WTC11 (cell line): Measurements from ENCODE around the gene CEBPB. TPM values are rescaled to one million over a fixed set of nuclear protein-coding genes. Genes with fewer than 3 reads are reported as not detected.
A peak's percentile ranks its signal among the peaks of the same experiment; 100 is the strongest.

Experiments
- ATAC-seq: fragments of 200-7000 bp; cut with Tn5 transposase; 2 replicates; pipeline ENCODE4 v1.10.0; 2021; ENCODE audit warnings: mild to moderate bottlenecking, moderate library complexity
- CTCF ChIA-PET: fragments of 300-600 bp; sonication (Branson Sonifier 250); formaldehyde crosslinking; loops from one replicate; lab custom pipeline; 2021; ENCODE audit warnings: antibody characterized with exemption; lab: Charles Lee
- POLR2A ChIA-PET: fragments of 350-600 bp; sonication (Branson Sonifier 250); formaldehyde crosslinking; loops from one replicate; lab custom pipeline; 2021; ENCODE audit warnings: antibody characterized with exemption; lab: Charles Lee
- DNase-seq: peaks from one replicate; pipeline ENCODE4 v3.0.0; 2021; ENCODE audit warnings: low spot score
- H3K27ac Mint-ChIP-seq: 2 replicates; pipeline ENCODE4 v1.8.0; 2021; ENCODE audit warnings: mixed read lengths
- H3K27me3 Mint-ChIP-seq: 2 replicates; pipeline ENCODE4 v1.8.0; 2021; ENCODE audit warnings: low read depth, mild to moderate bottlenecking, moderate library complexity, mixed read lengths
- H3K36me3 Mint-ChIP-seq: 2 replicates; pipeline ENCODE4 v1.8.0; 2021; ENCODE audit warnings: mixed read lengths
- H3K4me1 Mint-ChIP-seq: 2 replicates; pipeline ENCODE4 v1.8.0; 2022; ENCODE audit warnings: mixed read lengths
- H3K4me3 Mint-ChIP-seq: 2 replicates; pipeline ENCODE4 v1.8.0; 2021; ENCODE audit warnings: mild to moderate bottlenecking, moderate library complexity, mixed read lengths
- H3K9me3 Mint-ChIP-seq: 2 replicates; pipeline ENCODE4 v1.8.0; 2021; ENCODE audit warnings: mixed read lengths
- CBFB ChIP-seq: sonication (generic); formaldehyde crosslinking; IDR thresholded peaks from 2 replicates; pipeline ENCODE4 v1.8.1; 2022; ENCODE audit warnings: mild to moderate bottlenecking, low read depth, missing genetic modification reagents
- ELF4 ChIP-seq: sonication (generic); formaldehyde crosslinking; IDR thresholded peaks from 2 replicates; pipeline ENCODE4 v1.8.1; 2022; ENCODE audit warnings: low read depth, mild to moderate bottlenecking, moderate library complexity, missing genetic modification reagents
- ESRRA ChIP-seq: sonication (generic); formaldehyde crosslinking; IDR thresholded peaks from 2 replicates; pipeline ENCODE4 v1.8.1; 2022; ENCODE audit warnings: mild to moderate bottlenecking, missing genetic modification reagents, borderline replicate concordance
- JUN ChIP-seq: sonication (generic); formaldehyde crosslinking; IDR thresholded peaks from 2 replicates; pipeline ENCODE4 v1.8.0; 2023; ENCODE audit warnings: mild to moderate bottlenecking, missing genetic modification reagents
- KAT7 ChIP-seq: sonication (generic); formaldehyde crosslinking; IDR thresholded peaks from 2 replicates; pipeline ENCODE4 v1.8.1; 2023; ENCODE audit warnings: missing genetic modification reagents, mild to moderate bottlenecking, borderline replicate concordance
- RORB ChIP-seq: fragments of 250-450 bp; sonication (Bioruptor Pico); IDR thresholded peaks from 2 replicates; pipeline ENCODE4 v1.9.0; 2021; ENCODE audit warnings: mild to moderate bottlenecking
- STAT6 ChIP-seq: sonication (generic); formaldehyde crosslinking; conservative IDR thresholded peaks from 2 replicates; pipeline ENCODE4 v1.8.1; 2023; ENCODE audit warnings: mild to moderate bottlenecking, low read depth, missing genetic modification reagents, moderate library complexity
- TCF7 ChIP-seq: sonication (generic); formaldehyde crosslinking; IDR thresholded peaks from 2 replicates; pipeline ENCODE4 v1.8.0; 2022; ENCODE audit warnings: mild to moderate bottlenecking, low read depth, missing genetic modification reagents, moderate library complexity
- TP53 ChIP-seq: sonication (generic); formaldehyde crosslinking; IDR thresholded peaks from 2 replicates; pipeline ENCODE4 v1.8.1; 2023; ENCODE audit warnings: mild to moderate bottlenecking, missing genetic modification reagents
- ZNF138 ChIP-seq: sonication (generic); formaldehyde crosslinking; conservative IDR thresholded peaks from 2 replicates; pipeline ENCODE4 v1.8.1; 2022; ENCODE audit warnings: mild to moderate bottlenecking, moderate library complexity, missing genetic modification reagents
- ZNF219 ChIP-seq: sonication (generic); formaldehyde crosslinking; IDR thresholded peaks from 2 replicates; pipeline ENCODE4 v1.8.0; 2023; ENCODE audit warnings: missing genetic modification reagents, mild to moderate bottlenecking, borderline replicate concordance
- ZNF232 ChIP-seq: sonication (generic); formaldehyde crosslinking; IDR thresholded peaks from 2 replicates; pipeline ENCODE4 v1.8.0; 2022; ENCODE audit warnings: mild to moderate bottlenecking, missing genetic modification reagents
- ZNF281 ChIP-seq: sonication (generic); formaldehyde crosslinking; IDR thresholded peaks from 2 replicates; pipeline ENCODE4 v1.8.0; 2023; ENCODE audit warnings: mild to moderate bottlenecking, missing genetic modification reagents
- total RNA-seq: library from RNA; stranded (reverse); gene quantifications from 3 replicates; pipeline ENCODE4 v1.2.3, GENCODE V29; 2021
- TF ChIP-seq, protein P1 (sequence below): sonication (generic); formaldehyde crosslinking; IDR thresholded peaks from 2 replicates; pipeline ENCODE4 v1.8.1; 2023; ENCODE audit warnings: mild to moderate bottlenecking, moderate library complexity, missing genetic modification reagents
- TF ChIP-seq, protein P2 (sequence below): sonication (generic); formaldehyde crosslinking; IDR thresholded peaks from 2 replicates; pipeline ENCODE4 v1.8.0; 2022; ENCODE audit warnings: missing genetic modification reagents
- TF ChIP-seq, protein P3 (sequence below): sonication (generic); formaldehyde crosslinking; IDR thresholded peaks from 2 replicates; pipeline ENCODE4 v1.8.0; 2022; ENCODE audit warnings: mild to moderate bottlenecking, missing genetic modification reagents

Gene CEBPB
- total RNA-seq, 1 experiment from 2014 or later = 29.1 TPM

GRCh38 chr20:50238081-50238800 is 47.6 kb downstream of the CEBPB start:
- Mint-ChIP-seq H3K27me3 (no peaks in the 10 kb centered on the region), H3K9me3 (no peaks in the 10 kb centered on the region), H3K4me1 (no peaks in the 10 kb centered on the region), H3K4me3 (no peak overlapping the region), H3K36me3 (no peaks in the 10 kb centered on the region), H3K27ac (no peak overlapping the region)
- ChIA-PET CTCF (interaction anchor here (1.2 kb wide), 1 partner anchor 10 kb away, joined by 3 read pairs; no protein-coding TSS in a partner anchor), POLR2A (interaction anchor here (0.5 kb wide), 1 partner anchor 55 kb away, joined by 8 read pairs; no protein-coding TSS in a partner anchor)
- no peak for DNase-seq
- peak; percentile 56 for ATAC-seq
- TF ChIP-seq, protein P1, sequence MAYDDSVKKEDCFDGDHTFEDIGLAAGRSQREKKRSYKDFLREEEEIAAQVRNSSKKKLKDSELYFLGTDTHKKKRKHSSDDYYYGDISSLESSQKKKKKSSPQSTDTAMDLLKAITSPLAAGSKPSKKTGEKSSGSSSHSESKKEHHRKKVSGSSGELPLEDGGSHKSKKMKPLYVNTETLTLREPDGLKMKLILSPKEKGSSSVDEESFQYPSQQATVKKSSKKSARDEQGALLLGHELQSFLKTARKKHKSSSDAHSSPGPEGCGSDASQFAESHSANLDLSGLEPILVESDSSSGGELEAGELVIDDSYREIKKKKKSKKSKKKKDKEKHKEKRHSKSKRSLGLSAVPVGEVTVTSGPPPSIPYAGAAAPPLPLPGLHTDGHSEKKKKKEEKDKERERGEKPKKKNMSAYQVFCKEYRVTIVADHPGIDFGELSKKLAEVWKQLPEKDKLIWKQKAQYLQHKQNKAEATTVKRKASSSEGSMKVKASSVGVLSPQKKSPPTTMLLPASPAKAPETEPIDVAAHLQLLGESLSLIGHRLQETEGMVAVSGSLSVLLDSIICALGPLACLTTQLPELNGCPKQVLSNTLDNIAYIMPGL (CRISPR knock-in tag) = no peak
- no peak for TF ChIP-seq KAT7
- TF ChIP-seq ZNF138 (CRISPR knock-in tag) = no peak

- Mint-ChIP-seq H3K9me3 (no peaks in the 10 kb centered on the region), H3K27me3 (no peaks in the 10 kb centered on the region), H3K4me3 (no peak overlapping the region), H3K36me3 (no peaks in the 10 kb centered on the region), H3K27ac (no peak overlapping the region), H3K4me1 (no peaks in the 10 kb centered on the region)
- ChIA-PET CTCF (no interaction called here), POLR2A (no interaction called here)
- TF ChIP-seq TP53 (CRISPR knock-in tag) (no peak), TCF7 (CRISPR knock-in tag) (no peak), JUN (CRISPR knock-in tag) (no peak), ZNF232 (CRISPR knock-in tag) (no peak), CBFB (CRISPR knock-in tag) (no peak), ELF4 (CRISPR knock-in tag) (no peak), ZNF219 (CRISPR knock-in tag) (no peak), RORB (no peak)
- TF ChIP-seq, protein P2, sequence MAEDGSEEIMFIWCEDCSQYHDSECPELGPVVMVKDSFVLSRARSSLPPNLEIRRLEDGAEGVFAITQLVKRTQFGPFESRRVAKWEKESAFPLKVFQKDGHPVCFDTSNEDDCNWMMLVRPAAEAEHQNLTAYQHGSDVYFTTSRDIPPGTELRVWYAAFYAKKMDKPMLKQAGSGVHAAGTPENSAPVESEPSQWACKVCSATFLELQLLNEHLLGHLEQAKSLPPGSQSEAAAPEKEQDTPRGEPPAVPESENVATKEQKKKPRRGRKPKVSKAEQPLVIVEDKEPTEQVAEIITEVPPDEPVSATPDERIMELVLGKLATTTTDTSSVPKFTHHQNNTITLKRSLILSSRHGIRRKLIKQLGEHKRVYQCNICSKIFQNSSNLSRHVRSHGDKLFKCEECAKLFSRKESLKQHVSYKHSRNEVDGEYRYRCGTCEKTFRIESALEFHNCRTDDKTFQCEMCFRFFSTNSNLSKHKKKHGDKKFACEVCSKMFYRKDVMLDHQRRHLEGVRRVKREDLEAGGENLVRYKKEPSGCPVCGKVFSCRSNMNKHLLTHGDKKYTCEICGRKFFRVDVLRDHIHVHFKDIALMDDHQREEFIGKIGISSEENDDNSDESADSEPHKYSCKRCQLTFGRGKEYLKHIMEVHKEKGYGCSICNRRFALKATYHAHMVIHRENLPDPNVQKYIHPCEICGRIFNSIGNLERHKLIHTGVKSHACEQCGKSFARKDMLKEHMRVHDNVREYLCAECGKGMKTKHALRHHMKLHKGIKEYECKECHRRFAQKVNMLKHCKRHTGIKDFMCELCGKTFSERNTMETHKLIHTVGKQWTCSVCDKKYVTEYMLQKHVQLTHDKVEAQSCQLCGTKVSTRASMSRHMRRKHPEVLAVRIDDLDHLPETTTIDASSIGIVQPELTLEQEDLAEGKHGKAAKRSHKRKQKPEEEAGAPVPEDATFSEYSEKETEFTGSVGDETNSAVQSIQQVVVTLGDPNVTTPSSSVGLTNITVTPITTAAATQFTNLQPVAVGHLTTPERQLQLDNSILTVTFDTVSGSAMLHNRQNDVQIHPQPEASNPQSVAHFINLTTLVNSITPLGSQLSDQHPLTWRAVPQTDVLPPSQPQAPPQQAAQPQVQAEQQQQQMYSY (CRISPR knock-in tag) = no peak
- TF ChIP-seq, protein P3, sequence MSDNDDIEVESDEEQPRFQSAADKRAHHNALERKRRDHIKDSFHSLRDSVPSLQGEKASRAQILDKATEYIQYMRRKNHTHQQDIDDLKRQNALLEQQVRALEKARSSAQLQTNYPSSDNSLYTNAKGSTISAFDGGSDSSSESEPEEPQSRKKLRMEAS (CRISPR knock-in tag) = no peak
- no peak for ATAC-seq
- DNase-seq = no peak
Observed at GRCh38 chr20:50240092-50240491, 49.5 kb downstream of the CEBPB start.

- Mint-ChIP-seq H3K4me3 (no peak overlapping the region), H3K27ac (no peak overlapping the region), H3K9me3 (no peaks in the 10 kb centered on the region), H3K27me3 (no peaks in the 10 kb centered on the region), H3K4me1 (no peaks in the 10 kb centered on the region), H3K36me3 (no peaks in the 10 kb centered on the region)
- DNase-seq (no peak), ATAC-seq (no peak)
- ChIA-PET POLR2A (no interaction called here), CTCF (no interaction called here)
- TF ChIP-seq STAT6 (no peak), ESRRA (no peak), ZNF281 (CRISPR knock-in tag) (no peak), CBFB (CRISPR knock-in tag) (no peak)
Observed at GRCh38 chr20:50242178-50242514, 51.5 kb downstream of the CEBPB start.
